Endothelial cell of umbilical vein (primary cell): ENCODE measurements around the gene MARCKSL1. TPM values are rescaled to one million over a fixed set of nuclear protein-coding genes. Genes with fewer than 3 reads are reported as not detected.
"Not testable (repeated sequence)": the region's sequence is repeated elsewhere in the genome, so short reads cannot be mapped to it uniquely, and the experiment has no call there.

ENCODE experiments used
- BruUV-seq: library from RNA; stranded (reverse); fragments of 400-500 nt; replicated peaks from 2 replicates; lab custom pipeline; 2021; lab: Mats Ljungman, UMichigan
- CTCF ChIA-PET: fragments of 300-600, 350-600 bp; sonication (Branson Sonifier 250); formaldehyde crosslinking; loops from one replicate; lab custom pipeline; 2021; ENCODE audit warnings: antibody characterized with exemption, inconsistent platforms; lab: Charles Lee
- POLR2A ChIA-PET: fragments of 300-600, 350-600 bp; sonication (Branson Sonifier 250); formaldehyde crosslinking; loops from one replicate; lab custom pipeline; 2021; ENCODE audit warnings: antibody characterized with exemption, inconsistent platforms; lab: Charles Lee
- DNase-seq: peaks from one replicate; pipeline ENCODE4 v3.0.0-alpha.2; 2011; ENCODE audit warnings: low read depth, low spot score
- FAIRE-seq: peaks from 2 replicates; lab custom pipeline; 2011; peaks lifted over from hg19 to GRCh38; lab: Jason Lieb, UNC
- H2AFZ ChIP-seq: 2 replicates; pipeline ENCODE4 v1.6.0; 2012; ENCODE audit warnings: low read depth, low read length, control low read depth, inconsistent platforms
- H3K27ac ChIP-seq: 2 replicates; pipeline ENCODE4 v1.5.1; 2011; ENCODE audit warnings: low read depth, mild to moderate bottlenecking, control low read depth, low read length, moderate library complexity; ENCODE audit not compliant: insufficient read depth
- H3K27me3 ChIP-seq, 2 experiments: 2 replicates each; pipeline versions ENCODE4 v1.6.0 to v1.6.1; 2011; ENCODE audit warnings: low read length in 2 of 2, mixed read lengths in 1 of 2; ENCODE audit not compliant: control insufficient read depth in 2 of 2, insufficient read depth in 2 of 2
- H3K36me3 ChIP-seq, 2 experiments: 2 replicates in 1 of 2; 3 replicates in 1 of 2; pipeline ENCODE4 v1.5.1; 2011; ENCODE audit warnings: low read length in 2 of 2, mild to moderate bottlenecking in 1 of 2, moderate library complexity in 1 of 2; ENCODE audit not compliant: control insufficient read depth in 2 of 2, insufficient read depth in 2 of 2; ENCODE audit errors: extremely low read depth in 1 of 2
- H3K4me1 ChIP-seq: 3 replicates; pipeline ENCODE4 v1.5.1; 2011; ENCODE audit warnings: mild to moderate bottlenecking, low read length; ENCODE audit not compliant: control insufficient read depth, insufficient read depth; ENCODE audit errors: extremely low read depth
- H3K4me2 ChIP-seq: 2 replicates; pipeline ENCODE4 v1.6.1; 2011; ENCODE audit warnings: low read length, control low read depth, mixed read lengths; ENCODE audit not compliant: insufficient read depth
- H3K4me3 ChIP-seq, 3 experiments: fragments of 200-600 bp in 1 of 3; sonication (generic), shearing (Covaris generic) in 1 of 3; replicated peaks in 1 of 3; 2 replicates each; pipeline ENCODE4 v1.5.1; 2011 to 2016; ENCODE audit warnings: control low read depth in 3 of 3, low read length in 3 of 3, mild to moderate bottlenecking in 2 of 3, inconsistent platforms in 1 of 3, low read depth in 1 of 3, moderate library complexity in 1 of 3; ENCODE audit not compliant: insufficient read depth in 1 of 3
- H3K79me2 ChIP-seq: 2 replicates; pipeline ENCODE4 v1.6.0; 2012; ENCODE audit warnings: low read length, inconsistent platforms; ENCODE audit not compliant: control insufficient read depth, insufficient read depth
- H3K9ac ChIP-seq: replicated peaks from 2 replicates; pipeline ENCODE3; 2011; ENCODE audit warnings: low read length, control low read depth; ENCODE audit not compliant: insufficient read depth; ENCODE audit errors: extremely low read depth
- H3K9me1 ChIP-seq: replicated peaks from 3 replicates; pipeline ENCODE4 v1.6.0; 2011; ENCODE audit warnings: mild to moderate bottlenecking, low read length; ENCODE audit not compliant: control insufficient read depth, insufficient read depth; ENCODE audit errors: extremely low read depth
- H3K9me3 ChIP-seq: replicated peaks from 2 replicates; pipeline ENCODE4 v1.5.1; 2012; ENCODE audit warnings: low read length, inconsistent platforms; ENCODE audit not compliant: control insufficient read depth, insufficient read depth
- H4K20me1 ChIP-seq: replicated peaks from 2 replicates; pipeline ENCODE3; 2011; ENCODE audit warnings: mild to moderate bottlenecking, low read length; ENCODE audit not compliant: control insufficient read depth, insufficient read depth; ENCODE audit errors: extremely low read depth
- GATA2 ChIP-seq: IDR thresholded peaks from 2 replicates; pipeline ENCODE4 v1.7.0; 2011; ENCODE audit warnings: low read depth, mild to moderate bottlenecking, moderate library complexity, mixed read lengths, low read length; ENCODE audit not compliant: insufficient read length, insufficient read depth
- JUN ChIP-seq: IDR thresholded peaks from 2 replicates; pipeline ENCODE4 v1.6.1; 2011; ENCODE audit warnings: borderline replicate concordance, low read depth; ENCODE audit not compliant: insufficient read length, insufficient read depth
- POLR2AphosphoS5 ChIP-seq: IDR thresholded peaks from 2 replicates; pipeline ENCODE4 v1.6.1; 2012; ENCODE audit warnings: low read depth, mild to moderate bottlenecking, control low read depth, low read length, moderate library complexity; ENCODE audit not compliant: insufficient read depth
- dilution Hi-C: fragments of 300-500 bp; cut with MboI; formaldehyde crosslinking; loops from one replicate; pipeline ENCODE4 v1.15.0; 2019; ENCODE audit warnings: low sequenced_read_pairs; ENCODE audit not compliant: extremely low pct_ligation_motif_present
- intact Hi-C: fragments of 100-400 bp; cut with micrococcal nuclease; formaldehyde crosslinking; loops from one replicate; pipeline ENCODE4 v1.10.0; 2022
- polyA plus RNA-seq, 4 experiments: library from polyadenylated mRNA; depleted of rRNA in 3 of 4; stranded (reverse) in 3 of 4; unstranded in 1 of 4; fragments of >200 nt; gene quantifications; 2 replicates each; pipeline versions ENCODE4 v1.2.1 to v1.2.3, GENCODE V29; 2011 to 2012; ENCODE audit warnings: missing spikeins in 1 of 4
- total RNA-seq: library from RNA; stranded (reverse); gene quantifications from 2 replicates; pipeline ENCODE4 v1.2.3, GENCODE V29; 2021

MARCKSL1 gene
- total and polyA plus RNA-seq, 2 donors (not counting 3 experiments of a cell fraction or from before 2014, with no cell fraction given): 265 to 318 TPM

GRCh38 chr1:32356478-32356877 is 20.4 kb upstream of the MARCKSL1 start:
- no TSS peak for BruUV-seq
- H3K79me2 ChIP-seq: no peaks in the 10 kb centered on the region
- peaks cover 10% of the 10 kb centered on the region for H3K4me1 ChIP-seq
- H3K9me1 ChIP-seq: no peaks in the 10 kb centered on the region
- CTCF ChIA-PET: no interaction called here
- no peaks in the 10 kb centered on the region for H3K27me3 ChIP-seq
- dilution Hi-C loops: no loop called here
- no peak for DNase-seq
- H3K27ac ChIP-seq: no peak overlapping the region
- no peak overlapping the region for H3K4me2 ChIP-seq
- H3K36me3 ChIP-seq: no peaks in the 10 kb centered on the region
- FAIRE-seq: no peak
- TF ChIP-seq POLR2AphosphoS5 (no peak), GATA2 (no peak), JUN (no peak)
- H3K4me3 ChIP-seq: no peak overlapping the region
- POLR2A ChIA-PET: no interaction called here
- H2AFZ ChIP-seq: no peak overlapping the region
- H3K9ac ChIP-seq: no peak overlapping the region
- H4K20me1 ChIP-seq: no peaks in the 10 kb centered on the region
- H3K9me3 ChIP-seq: no peaks in the 10 kb centered on the region
- intact Hi-C loops: no loop called here

GRCh38 chr1:32355778-32356177 is 19.7 kb upstream of the MARCKSL1 start:
- FAIRE-seq, H3K4me2 ChIP-seq, DNase-seq, H3K4me3 ChIP-seq, POLR2A ChIA-PET, intact Hi-C loops, H3K9me3 ChIP-seq, H3K27me3 ChIP-seq, H2AFZ ChIP-seq, dilution Hi-C loops, BruUV-seq, H4K20me1 ChIP-seq, H3K79me2 ChIP-seq, CTCF ChIA-PET, H3K9ac ChIP-seq, H3K36me3 ChIP-seq, H3K27ac ChIP-seq, H3K9me1 ChIP-seq: not testable (repeated sequence)
- peaks cover 12% of the 10 kb centered on the region for H3K4me1 ChIP-seq
